IPS DF 6.9 (cell line): ENCODE measurements around the gene PELO.

Experiments
- DNase-seq: peaks from one replicate; pipeline ENCODE4 v3.0.0-alpha.2; 2013; ENCODE audit warnings: low read depth, low spot score
- H3K27ac ChIP-seq: one replicate; pipeline ENCODE4 v1.5.1; 2013; ENCODE audit warnings: low read length, control low read depth
- H3K27me3 ChIP-seq: 2 replicates; pipeline ENCODE4 v1.6.1; 2013; ENCODE audit warnings: mild to moderate bottlenecking, low read length; ENCODE audit not compliant: control insufficient read depth, insufficient read depth
- H3K36me3 ChIP-seq: 2 replicates; pipeline ENCODE4 v1.6.1; 2013; ENCODE audit warnings: low read length; ENCODE audit not compliant: control insufficient read depth, insufficient read depth
- H3K4me1 ChIP-seq: 2 replicates; pipeline ENCODE4 v1.6.1; 2013; ENCODE audit warnings: low read length; ENCODE audit not compliant: control insufficient read depth, insufficient read depth
- H3K4me3 ChIP-seq: 2 replicates; pipeline ENCODE4 v1.5.1; 2013; ENCODE audit warnings: mild to moderate bottlenecking, low read length
- H3K9me3 ChIP-seq: 2 replicates; pipeline ENCODE4 v1.6.1; 2013; ENCODE audit warnings: low read length, inconsistent platforms; ENCODE audit not compliant: control insufficient read depth, insufficient read depth
- WGBS: extraction: QIAGEN DNeasy Blood & Tissue Kit; methylation state at CpG from one replicate; pipeline ENCODE4 v1.1.7; 2013; ENCODE audit warnings: mixed read lengths, missing lambda C conversion rate; ENCODE audit not compliant: insufficient read length, insufficient coverage; 5-methylcytosine and 5-hydroxymethylcytosine counted together

PELO gene

DNA sequence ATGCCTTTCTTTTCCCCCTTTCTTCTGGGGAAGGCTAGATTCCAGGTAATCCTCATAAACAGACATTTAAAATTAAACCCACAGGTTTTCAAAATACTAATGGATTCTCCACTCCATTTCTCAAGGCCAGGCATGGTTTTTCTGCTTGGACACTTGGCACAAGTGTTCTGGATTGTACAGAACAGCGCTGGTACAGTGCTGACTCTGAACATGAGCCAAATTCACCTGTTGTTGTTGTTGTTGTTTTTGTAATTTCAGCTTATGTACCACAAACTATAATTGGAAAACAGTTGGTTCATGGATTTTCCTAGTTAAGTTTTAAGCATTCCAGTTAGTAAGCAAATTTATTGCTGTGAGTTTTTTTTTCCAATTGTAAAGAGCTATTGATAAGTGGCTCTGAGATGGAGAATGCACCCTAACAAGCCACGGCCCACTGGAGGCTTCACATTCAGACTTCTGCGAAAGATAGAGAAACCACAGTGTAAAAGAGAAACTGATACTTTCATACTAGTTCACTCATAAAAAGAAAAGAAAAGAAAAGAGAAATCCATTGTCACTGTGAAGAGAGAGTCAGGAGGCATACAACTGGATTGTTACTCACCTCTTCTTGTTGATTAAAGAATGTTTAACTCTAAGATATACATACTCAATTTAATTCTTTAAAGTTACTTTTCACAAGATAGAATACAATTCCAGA lies 16.2 kb upstream of the PELO start:
- H3K36me3 ChIP-seq = no peaks in the 10 kb centered on the region
- H3K4me1 ChIP-seq = no peaks in the 10 kb centered on the region
- H3K4me3 ChIP-seq = no peak overlapping the region
- H3K27ac ChIP-seq = no peak overlapping the region
- H3K9me3 ChIP-seq = no peaks in the 10 kb centered on the region
- H3K27me3 ChIP-seq = no peaks in the 10 kb centered on the region
- DNase-seq = no peak
- WGBS = no CpG with 5 or more reads among the region's 3 CpGs

DNA sequence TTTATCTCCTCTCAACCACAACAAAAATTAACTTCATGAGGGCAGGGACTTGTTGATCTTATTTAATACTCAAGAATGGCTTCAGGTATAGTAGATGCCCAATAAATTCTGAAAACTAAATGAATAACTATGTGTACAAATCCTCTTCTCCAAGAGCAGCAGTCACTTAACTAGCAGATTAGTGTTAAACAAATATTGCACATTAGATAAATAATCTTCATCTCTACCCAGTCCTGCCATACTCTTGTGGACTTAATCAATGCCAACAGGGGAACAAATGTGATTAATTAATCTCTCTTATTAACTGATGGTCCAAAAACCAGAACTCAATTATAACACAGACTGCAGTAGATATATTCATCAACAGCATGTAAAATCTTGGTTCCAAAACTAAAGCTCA lies 15.0 kb upstream of the PELO start:
- H3K4me3 ChIP-seq = no peak overlapping the region
- H3K27me3 ChIP-seq = no peaks in the 10 kb centered on the region
- DNase-seq = no peak
- H3K9me3 ChIP-seq = no peaks in the 10 kb centered on the region
- no peak overlapping the region for H3K27ac ChIP-seq
- no peaks in the 10 kb centered on the region for H3K36me3 ChIP-seq
- H3K4me1 ChIP-seq = no peaks in the 10 kb centered on the region

DNA sequence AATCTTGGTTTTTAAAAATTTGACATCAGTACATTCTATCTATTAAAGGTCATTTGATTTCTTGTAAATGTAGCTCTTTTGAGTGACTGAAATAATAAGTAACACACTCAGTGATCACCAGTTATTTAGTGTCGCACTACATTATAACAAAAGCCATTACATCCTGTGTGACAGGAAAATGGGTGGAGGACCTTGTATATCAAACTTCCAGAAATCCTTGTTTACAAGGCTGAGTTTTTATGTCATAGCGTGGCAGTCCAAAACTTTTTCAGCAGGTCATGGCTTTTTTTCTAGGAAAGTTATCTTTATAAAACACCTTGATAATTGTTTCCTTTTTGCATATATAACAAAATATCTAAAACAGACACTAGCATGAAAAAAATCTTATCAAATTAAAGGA lies 14.4 kb upstream of the PELO start:
- H3K4me3 ChIP-seq = no peak overlapping the region
- no peaks in the 10 kb centered on the region for H3K27me3 ChIP-seq
- DNase-seq = no peak
- H3K36me3 ChIP-seq = no peaks in the 10 kb centered on the region
- no peak overlapping the region for H3K27ac ChIP-seq
- H3K9me3 ChIP-seq = no peaks in the 10 kb centered on the region
- no CpG with 5 or more reads among the region's 2 CpGs for WGBS
- H3K4me1 ChIP-seq = no peaks in the 10 kb centered on the region

DNA sequence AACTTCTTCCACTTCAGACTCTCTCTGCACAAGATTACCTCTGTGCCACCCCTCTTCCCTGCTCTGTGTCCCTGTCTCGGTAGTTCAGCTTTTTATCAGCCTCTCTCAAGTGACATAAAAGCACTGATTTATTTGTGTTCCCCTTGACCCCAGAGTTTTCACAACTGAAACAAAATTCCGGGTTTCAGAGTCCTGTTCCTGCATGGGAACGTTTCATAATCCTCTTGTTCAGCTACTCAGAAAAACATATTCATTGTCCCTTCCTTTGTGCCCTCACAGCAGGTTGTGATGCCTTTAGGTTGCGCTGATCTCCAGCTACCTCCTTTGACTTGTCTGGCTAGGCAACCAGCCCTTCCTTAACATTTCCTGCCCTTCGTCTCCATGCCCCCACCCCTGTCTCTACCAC lies 13.7 kb upstream of the PELO start:
- H3K27ac ChIP-seq = no peak overlapping the region
- H3K4me1 ChIP-seq = no peaks in the 10 kb centered on the region
- no peak for DNase-seq
- H3K4me3 ChIP-seq = no peak overlapping the region
- H3K36me3 ChIP-seq = no peaks in the 10 kb centered on the region
- H3K27me3 ChIP-seq = no peaks in the 10 kb centered on the region
- WGBS = no CpG with 5 or more reads among the region's 5 CpGs
- no peaks in the 10 kb centered on the region for H3K9me3 ChIP-seq

GRCh38 chr5:52776116-52776515 lies 11.6 kb upstream of the PELO start:
- no peaks in the 10 kb centered on the region for H3K36me3 ChIP-seq
- DNase-seq = no peak
- H3K9me3 ChIP-seq = no peaks in the 10 kb centered on the region
- H3K27ac ChIP-seq = no peak overlapping the region
- no CpG with 5 or more reads among the region's 2 CpGs for WGBS
- no peak overlapping the region for H3K4me3 ChIP-seq
- no peaks in the 10 kb centered on the region for H3K27me3 ChIP-seq
- H3K4me1 ChIP-seq = no peaks in the 10 kb centered on the region

GRCh38 chr5:52777186-52777585 lies 10.5 kb upstream of the PELO start:
- no CpG with 5 or more reads among the region's 4 CpGs for WGBS
- DNase-seq = no peak
- Histone ChIP-seq H3K4me1 (no peaks in the 10 kb centered on the region), H3K36me3 (no peaks in the 10 kb centered on the region), H3K27ac (no peak overlapping the region), H3K4me3 (no peak overlapping the region), H3K9me3 (no peaks in the 10 kb centered on the region), H3K27me3 (no peaks in the 10 kb centered on the region)

GRCh38 chr5:52778781-52779180 lies 8.9 kb upstream of the PELO start:
- Histone ChIP-seq H3K4me1 (no peaks in the 10 kb centered on the region), H3K36me3 (no peaks in the 10 kb centered on the region), H3K27ac (no peak overlapping the region), H3K4me3 (no peak overlapping the region), H3K9me3 (no peaks in the 10 kb centered on the region), H3K27me3 (no peaks in the 10 kb centered on the region)
- WGBS = no CpG with 5 or more reads among the region's 1 CpG
- DNase-seq = no peak

DNA sequence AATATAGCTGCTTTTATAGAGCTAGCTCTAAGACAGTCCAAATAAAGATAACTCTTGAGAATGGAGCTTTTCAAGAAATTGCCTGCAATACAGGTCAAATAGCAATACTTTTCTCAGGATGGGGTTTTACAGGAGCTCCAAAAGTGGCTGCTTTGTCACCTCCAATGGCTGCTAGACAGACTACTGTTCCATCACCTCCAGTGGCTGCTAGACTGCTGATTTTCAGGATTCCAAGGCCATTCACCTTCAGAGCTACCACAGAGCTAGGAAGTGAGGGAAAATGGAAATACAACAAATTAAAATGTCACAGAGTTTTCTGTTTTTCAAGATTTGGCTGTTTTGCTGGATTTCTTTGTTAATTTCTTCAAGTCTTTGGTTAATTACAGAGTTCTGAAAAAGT lies 8.5 kb upstream of the PELO start:
- Histone ChIP-seq H3K36me3 (no peaks in the 10 kb centered on the region), H3K27me3 (no peaks in the 10 kb centered on the region), H3K27ac (no peak overlapping the region), H3K4me1 (no peaks in the 10 kb centered on the region), H3K4me3 (no peak overlapping the region), H3K9me3 (no peaks in the 10 kb centered on the region)
- DNase-seq = no peak

GRCh38 chr5:52783226-52783959 lies 4.3 kb upstream of the PELO start:
- Histone ChIP-seq H3K4me3 (no peak overlapping the region), H3K27ac (no peak overlapping the region), H3K4me1 (no peaks in the 10 kb centered on the region), H3K36me3 (no peaks in the 10 kb centered on the region), H3K9me3 (no peaks in the 10 kb centered on the region), H3K27me3 (no peaks in the 10 kb centered on the region)
- no CpG with 5 or more reads among the region's 2 CpGs for WGBS
- no peak for DNase-seq

GRCh38 chr5:52784737-52785136 lies 3.0 kb upstream of the PELO start:
- Histone ChIP-seq H3K4me3 (no peak overlapping the region), H3K36me3 (no peaks in the 10 kb centered on the region), H3K27ac (no peak overlapping the region), H3K27me3 (no peaks in the 10 kb centered on the region), H3K9me3 (no peaks in the 10 kb centered on the region), H3K4me1 (no peaks in the 10 kb centered on the region)
- DNase-seq = no peak
- WGBS = no CpG with 5 or more reads among the region's 6 CpGs

DNA sequence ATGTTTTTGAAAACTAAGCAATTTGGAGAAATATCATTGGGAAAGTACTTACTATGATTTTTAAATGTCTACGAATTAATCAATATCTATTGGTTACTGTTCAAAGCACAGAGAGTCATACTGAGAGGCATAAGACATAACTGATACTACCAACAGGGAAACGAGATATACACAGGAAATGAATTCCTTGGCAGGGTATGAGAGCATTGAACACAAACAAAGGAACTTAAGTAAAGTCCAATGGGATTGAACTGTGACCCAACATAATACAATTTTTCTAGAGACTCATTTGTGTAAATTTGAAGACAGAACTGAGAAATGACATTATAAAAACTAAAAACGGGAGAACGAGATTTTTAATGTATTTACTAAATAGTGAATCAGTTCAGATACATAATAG lies 1.3 kb upstream of the PELO start:
- Histone ChIP-seq H3K4me3 (no peak overlapping the region), H3K36me3 (no peaks in the 10 kb centered on the region), H3K27me3 (no peaks in the 10 kb centered on the region), H3K4me1 (no peaks in the 10 kb centered on the region), H3K27ac (no peak overlapping the region), H3K9me3 (no peaks in the 10 kb centered on the region)
- no CpG with 5 or more reads among the region's 4 CpGs for WGBS
- DNase-seq = no peak
